HCT116 (cell line): ENCODE results near the gene RALGPS2. TPM values are rescaled to one million over a fixed set of nuclear protein-coding genes. Genes with fewer than 3 reads are reported as not detected.

Source experiments
- ATAC-seq: fragments of 200-7000 bp; cut with Tn5 transposase; 2 replicates; pipeline ENCODE4 v1.9.1; 2020; ENCODE audit warnings: mild to moderate bottlenecking, moderate library complexity
- BruUV-seq: library from RNA; stranded (reverse); fragments of 400-500 nt; replicated peaks from 2 replicates; lab custom pipeline; 2021; lab: Mats Ljungman, UMichigan
- CTCF ChIA-PET: fragments of 300-600 bp; sonication (Branson Sonifier 250); formaldehyde crosslinking; loops from one replicate; lab custom pipeline; 2021; ENCODE audit warnings: antibody characterized with exemption; lab: Charles Lee
- POLR2A ChIA-PET: fragments of 300-600, 350-600 bp; sonication (Branson Sonifier 250); formaldehyde crosslinking; loops from one replicate; lab custom pipeline; 2021; ENCODE audit warnings: antibody characterized with exemption; lab: Charles Lee
- RAD21 ChIA-PET, 2 experiments: fragments of 300-600 bp; sonication (Branson Sonifier 250); formaldehyde crosslinking; loops; one replicate each; lab custom pipeline; 2023; ENCODE audit warnings: low total read pairs in 2 of 2; ENCODE audit not compliant: uncharacterized antibody in 2 of 2, unreplicated experiment in 2 of 2, low non-redundant PET in 1 of 2; lab: Charles Lee
- DNase-seq: peaks from one replicate; pipeline ENCODE4 v3.0.0-alpha.2; 2010; ENCODE audit warnings: low read depth, low spot score
- H2AFZ ChIP-seq: fragments of 200-600 bp; shearing (Covaris generic), sonication (generic); 2 replicates; pipeline ENCODE4 v1.6.1; 2017; ENCODE audit warnings: low read depth, mixed run types, mixed read lengths, antibody characterized with exemption, low read length; ENCODE audit not compliant: poor library complexity, severe bottlenecking
- H3K27ac ChIP-seq: 2 replicates; pipeline ENCODE4 v1.5.1; 2012; ENCODE audit warnings: low read depth, low read length
- H3K27me3 ChIP-seq: fragments of 200-600 bp; sonication (generic); 2 replicates; pipeline ENCODE4 v1.6.1; 2016; ENCODE audit warnings: mixed run types, low read length, mixed read lengths; ENCODE audit not compliant: insufficient read depth
- H3K36me3 ChIP-seq, 2 experiments: fragments of 200-500 bp in 1 of 2; fragments of 200-600 bp in 1 of 2; sonication (Bioruptor generic) in 1 of 2; sonication (generic) in 1 of 2; 2 replicates each; pipeline versions ENCODE4 v1.5.1 to v1.6.1; 2014 to 2016; ENCODE audit warnings: low read length in 2 of 2, inconsistent platforms in 1 of 2, mixed read lengths in 1 of 2, mixed run types in 1 of 2; ENCODE audit not compliant: insufficient read depth in 2 of 2, control insufficient read depth in 1 of 2
- H3K4me1 ChIP-seq, 2 experiments: fragments of 200-600 bp in 1 of 2; sonication (generic) in 1 of 2; 2 replicates each; pipeline versions ENCODE4 v1.5.1 to v1.6.1; 2012 to 2017; ENCODE audit warnings: low read length in 2 of 2, inconsistent platforms in 1 of 2, mild to moderate bottlenecking in 1 of 2, mixed read lengths in 1 of 2, mixed run types in 1 of 2, moderate library complexity in 1 of 2; ENCODE audit not compliant: insufficient read depth in 2 of 2, control insufficient read depth in 1 of 2
- H3K4me2 ChIP-seq: fragments of 200-600 bp; sonication (generic); 2 replicates; pipeline ENCODE4 v1.6.1; 2017; ENCODE audit warnings: mixed run types, low read length, mixed read lengths
- H3K4me3 ChIP-seq, 2 experiments: fragments of 200-600 bp in 1 of 2; sonication (generic) in 1 of 2; replicated peaks in 1 of 2; 2 replicates each; pipeline ENCODE4 v1.5.1; 2011 to 2016; ENCODE audit warnings: low read length in 2 of 2, control low read depth in 1 of 2, low read depth in 1 of 2, mild to moderate bottlenecking in 1 of 2, mixed read lengths in 1 of 2, mixed run types in 1 of 2
- H3K79me2 ChIP-seq: fragments of 200-600 bp; sonication (generic); 2 replicates; pipeline ENCODE4 v1.6.1; 2017; ENCODE audit warnings: mild to moderate bottlenecking, mixed run types, low read length, moderate library complexity, mixed read lengths; ENCODE audit not compliant: insufficient read depth
- H3K9ac ChIP-seq: fragments of 200-600 bp; sonication (generic); 2 replicates; pipeline ENCODE4 v1.6.1; 2016; ENCODE audit warnings: low read length, mixed read lengths
- H3K9me2 ChIP-seq: fragments of 200-600 bp; sonication (generic), shearing (Covaris generic); 2 replicates; pipeline ENCODE4 v1.6.1; 2017; ENCODE audit warnings: mixed run types, mild to moderate bottlenecking, moderate library complexity; ENCODE audit not compliant: insufficient read depth
- H3K9me3 ChIP-seq, 2 experiments: fragments of 200-500 bp in 1 of 2; fragments of 200-600 bp in 1 of 2; sonication (Bioruptor generic) in 1 of 2; sonication (generic) in 1 of 2; 2 replicates each; pipeline ENCODE4 v1.6.1; 2014 to 2017; ENCODE audit warnings: low read length in 2 of 2, mixed read lengths in 2 of 2, inconsistent platforms in 1 of 2, low read depth in 1 of 2, mild to moderate bottlenecking in 1 of 2, mixed run types in 1 of 2, moderate library complexity in 1 of 2; ENCODE audit not compliant: control insufficient read depth in 1 of 2, insufficient read depth in 1 of 2
- H4K20me1 ChIP-seq: fragments of 200-600 bp; sonication (generic), shearing (Covaris generic); 2 replicates; pipeline ENCODE4 v1.6.1; 2017; ENCODE audit warnings: mixed run types, mild to moderate bottlenecking, moderate library complexity; ENCODE audit not compliant: insufficient read depth
- CBX3 ChIP-seq: IDR thresholded peaks from 2 replicates; pipeline ENCODE4 v1.6.1; 2012; ENCODE audit warnings: low read depth
- CEBPB ChIP-seq: IDR thresholded peaks from 2 replicates; pipeline ENCODE4 v1.6.1; 2012; ENCODE audit warnings: low read depth
- CTCF ChIP-seq, 3 experiments: fragments of 200-600 bp in 1 of 3; sonication (generic) in 1 of 3; IDR thresholded peaks in 2 of 3; conservative IDR thresholded peaks in 1 of 3; 2 replicates each; pipeline ENCODE4 v1.5.1; 2012 to 2017; ENCODE audit warnings: low read depth in 2 of 3, low read length in 2 of 3, antibody characterized with exemption in 1 of 3, borderline replicate concordance in 1 of 3, control low read depth in 1 of 3, mild to moderate bottlenecking in 1 of 3, mixed read lengths in 1 of 3, mixed run types in 1 of 3, moderate library complexity in 1 of 3; ENCODE audit not compliant: insufficient read depth in 1 of 3
- EGR1 ChIP-seq: IDR thresholded peaks from 2 replicates; pipeline ENCODE4 v1.6.1; 2012; ENCODE audit warnings: low read depth
- EZH2 ChIP-seq: fragments of 200-600 bp; sonication (generic); IDR thresholded peaks from 2 replicates; pipeline ENCODE4 v1.6.1; 2017; ENCODE audit warnings: antibody characterized with exemption, mixed run types
- EZH2phosphoT487 ChIP-seq: fragments of 200-600 bp; IDR thresholded peaks from 2 replicates; pipeline ENCODE4 v1.6.1; 2018; ENCODE audit warnings: antibody characterized with exemption, borderline replicate concordance
- FOSL1 ChIP-seq: IDR thresholded peaks from 2 replicates; pipeline ENCODE4 v1.6.1; 2012; ENCODE audit warnings: low read depth
- JUND ChIP-seq: IDR thresholded peaks from 2 replicates; pipeline ENCODE4 v1.6.1; 2012
- MAX ChIP-seq: IDR thresholded peaks from 2 replicates; pipeline ENCODE4 v1.6.1; 2012
- POLR2A ChIP-seq: IDR thresholded peaks from 2 replicates; pipeline ENCODE4 v1.7.0; 2011; ENCODE audit warnings: borderline replicate concordance; ENCODE audit not compliant: insufficient read depth, insufficient read length; ENCODE audit errors: extremely low read depth
- POLR2AphosphoS5 ChIP-seq: IDR thresholded peaks from 2 replicates; pipeline ENCODE4 v1.6.1; 2011; ENCODE audit warnings: mild to moderate bottlenecking, low read depth, low read length, moderate library complexity
- RAD21 ChIP-seq: IDR thresholded peaks from 2 replicates; pipeline ENCODE4 v1.6.1; 2012; ENCODE audit warnings: low read depth, mild to moderate bottlenecking
- REST ChIP-seq: IDR thresholded peaks from 2 replicates; pipeline ENCODE4 v1.6.1; 2012; ENCODE audit warnings: low read depth
- SIN3A ChIP-seq: IDR thresholded peaks from 2 replicates; pipeline ENCODE4 v1.6.1; 2012; ENCODE audit warnings: low read depth
- SP1 ChIP-seq: IDR thresholded peaks from 2 replicates; pipeline ENCODE4 v1.6.1; 2012; ENCODE audit warnings: low read depth
- SRF ChIP-seq: IDR thresholded peaks from 2 replicates; pipeline ENCODE4 v1.6.1; 2012; ENCODE audit warnings: low read depth
- ZFX ChIP-seq: fragments of 450-650 bp; IDR thresholded peaks from 2 replicates; pipeline ENCODE4 v1.6.1; 2017
- intact Hi-C: fragments of 100-400 bp; cut with micrococcal nuclease; formaldehyde crosslinking; loops from 2 replicates; pipeline ENCODE4 v1.10.0; 2022
- total RNA-seq: library from RNA; stranded (reverse); gene quantifications from one replicate; pipeline ENCODE4 v1.2.1, GENCODE V29; 2021; ENCODE audit not compliant: unreplicated experiment

The RALGPS2 gene
- total RNA-seq, 1 experiment from 2014 or later = 25.6 TPM

GRCh38 chr1:178684111-178684510 lies 40.9 kb upstream of the RALGPS2 start:
- H3K79me2 ChIP-seq = no peaks in the 10 kb centered on the region
- ChIA-PET POLR2A (interaction anchor here (0.7 kb wide), 1 partner anchor 139 kb away, joined by 4 read pairs; no protein-coding TSS in a partner anchor), RAD21 (interaction anchor here in 1 of 2 experiments (0.7 kb wide), 1 partner anchor 144 kb away, joined by 4 read pairs; no protein-coding TSS in a partner anchor), CTCF (no interaction called here)
- DNase-seq (no peak), ATAC-seq (peak; percentile 24; the same call in 1 of the 2 replicates)
- H2AFZ ChIP-seq = peak overlapping the region; percentile 59
- H4K20me1 ChIP-seq = no peaks in the 10 kb centered on the region
- TF ChIP-seq SRF (no peak), ZFX (no peak), JUND (no peak), SIN3A (no peak), CEBPB (no peak), REST (no peak), RAD21 (no peak), CTCF (IDR thresholded peaks at IDR 0.05 in 2 of 3, conservative IDR thresholded peaks at IDR 0.05 in 1 of 3; ENCODE audit: borderline replicate concordance in 1 of 3, insufficient read depth in 1 of 3, low read depth in 2 of 3, low read length in 2 of 3) (no peak), MAX (no peak), CBX3 (no peak), EZH2 (no peak), POLR2AphosphoS5 (no peak), FOSL1 (no peak), EGR1 (no peak), POLR2A (no peak), SP1 (no peak), EZH2phosphoT487 (no peak)
- no peaks in the 10 kb centered on the region for H3K27me3 ChIP-seq
- no peak overlapping the region for H3K4me3 ChIP-seq
- H3K9me2 ChIP-seq = no peaks in the 10 kb centered on the region
- H3K4me1 ChIP-seq = peaks cover 32 to 49% of the 10 kb centered on the region in 2 experiments
- intact Hi-C loops = no loop called here
- peak overlapping the region; percentile 53 for H3K4me2 ChIP-seq
- H3K9me3 ChIP-seq = no peaks in the 10 kb centered on the region
- no TSS peak for BruUV-seq
- H3K9ac ChIP-seq = peak overlapping the region; percentile 40
- no peaks in the 10 kb centered on the region for H3K36me3 ChIP-seq
- peak overlapping the region; percentile 32; the same call in 1 of the 2 replicates for H3K27ac ChIP-seq
